ENCODE results near the gene CYP27C1. TPM values are rescaled to one million over a fixed set of nuclear protein-coding genes. Genes with fewer than 3 reads are reported as not detected.

CYP27C1 gene
- total RNA-seq, 2 donors from 2014 or later, result 1.8 TPM; not detected in 1

GRCh38 chr2:127161176-127162136 is 58.6 kb downstream of the CYP27C1 start:
- TF ChIP-seq POLR2AphosphoS5 (IDR thresholded peaks at IDR 0.05), result no peak
- no peak for TF ChIP-seq CTCF (IDR thresholded peaks at IDR 0.05)
- no peak for TF ChIP-seq POLR2A (IDR thresholded peaks at IDR 0.05)
- intact Hi-C loops (cut with DNase I), result no loop called here
- WGBS, result 46% methylated on average over 12 of the region's 12 CpGs
- H3K27ac ChIP-seq, result no peak overlapping the region
- no peaks in the 10 kb centered on the region for H3K36me3 ChIP-seq
- no peaks in the 10 kb centered on the region for H3K27me3 ChIP-seq (replicated peaks; ENCODE audit: insufficient read depth)
- no peaks in the 10 kb centered on the region for H3K4me1 ChIP-seq (replicated peaks)
- no peak for DNase-seq (ENCODE audit: low spot score)
- H3K4me3 ChIP-seq, result no peak overlapping the region
- H3K9me3 ChIP-seq, result no peaks in the 10 kb centered on the region

- no peaks in the 10 kb centered on the region for H3K27me3 ChIP-seq (replicated peaks; ENCODE audit: insufficient read depth)
- H3K9me3 ChIP-seq, result no peaks in the 10 kb centered on the region
- no peak overlapping the region for H3K4me3 ChIP-seq
- no peak overlapping the region for H3K27ac ChIP-seq
- DNase-seq (ENCODE audit: low spot score), result no peak
- H3K4me1 ChIP-seq (replicated peaks), result no peaks in the 10 kb centered on the region
- intact Hi-C loops (cut with DNase I), result no loop called here
- WGBS, result 60% methylated on average over 3 of the region's 3 CpGs
- TF ChIP-seq POLR2AphosphoS5 (IDR thresholded peaks at IDR 0.05), result no peak
- H3K36me3 ChIP-seq, result no peaks in the 10 kb centered on the region
These were observed 59.4 kb downstream of the CYP27C1 start for GRCh38 chr2:127160676-127161075.

GRCh38 chr2:127159543-127159942 is 60.6 kb downstream of the CYP27C1 start:
- Histone ChIP-seq H3K27ac (no peak overlapping the region), H3K27me3 (replicated peaks; ENCODE audit: insufficient read depth) (no peaks in the 10 kb centered on the region), H3K9me3 (no peaks in the 10 kb centered on the region), H3K4me3 (no peak overlapping the region), H3K36me3 (no peaks in the 10 kb centered on the region), H3K4me1 (replicated peaks) (no peaks in the 10 kb centered on the region)
- intact Hi-C loops (cut with DNase I), result no loop called here
- 75% methylated on average over 2 of the region's 2 CpGs for WGBS
- TF ChIP-seq POLR2AphosphoS5 (IDR thresholded peaks at IDR 0.05), result no peak
- no peak for TF ChIP-seq CTCF (IDR thresholded peaks at IDR 0.05)
- no peak for TF ChIP-seq POLR2A (IDR thresholded peaks at IDR 0.05)
- DNase-seq (ENCODE audit: low spot score), result no peak

- TF ChIP-seq CTCF (IDR thresholded peaks at IDR 0.05) (no peak), POLR2A (IDR thresholded peaks at IDR 0.05) (no peak), POLR2AphosphoS5 (IDR thresholded peaks at IDR 0.05) (no peak)
- 91% methylated on average over 11 of the region's 11 CpGs for WGBS
- no peak for DNase-seq (ENCODE audit: low spot score)
These were observed 61.3 kb downstream of the CYP27C1 start for GRCh38 chr2:127158614-127159290.

GRCh38 chr2:127157651-127158485 is 62.2 kb downstream of the CYP27C1 start:
- Histone ChIP-seq H3K36me3 (no peaks in the 10 kb centered on the region), H3K9me3 (no peaks in the 10 kb centered on the region), H3K27ac (no peak overlapping the region), H3K4me3 (no peak overlapping the region), H3K27me3 (replicated peaks; ENCODE audit: insufficient read depth) (no peaks in the 10 kb centered on the region), H3K4me1 (replicated peaks) (no peaks in the 10 kb centered on the region)
- WGBS, result 75% methylated on average over 16 of the region's 16 CpGs
- intact Hi-C loops (cut with DNase I), result no loop called here
- TF ChIP-seq POLR2AphosphoS5 (IDR thresholded peaks at IDR 0.05), result no peak
- TF ChIP-seq POLR2A (IDR thresholded peaks at IDR 0.05), result no peak
- TF ChIP-seq CTCF (IDR thresholded peaks at IDR 0.05), result no peak
- DNase-seq (ENCODE audit: low spot score), result no peak

More at GRCh38 chr2:127158614-127159290, 61.3 kb downstream of the CYP27C1 start:
- Histone ChIP-seq H3K27ac (no peak overlapping the region), H3K4me1 (replicated peaks) (no peaks in the 10 kb centered on the region), H3K4me3 (no peak overlapping the region), H3K9me3 (no peaks in the 10 kb centered on the region), H3K27me3 (replicated peaks; ENCODE audit: insufficient read depth) (no peaks in the 10 kb centered on the region), H3K36me3 (no peaks in the 10 kb centered on the region)
- intact Hi-C loops (cut with DNase I), result no loop called here
